WTC11 (cell line): Measurements from ENCODE around the gene TWF2. TPM values are rescaled to one million over a fixed set of nuclear protein-coding genes. Genes with fewer than 3 reads are reported as not detected.

ENCODE experiments used
- ATAC-seq: fragments of 200-7000 bp; cut with Tn5 transposase; 2 replicates; pipeline ENCODE4 v1.10.0; 2021; ENCODE audit warnings: mild to moderate bottlenecking, moderate library complexity
- CTCF ChIA-PET: fragments of 300-600 bp; sonication (Branson Sonifier 250); formaldehyde crosslinking; loops from one replicate; lab custom pipeline; 2021; ENCODE audit warnings: antibody characterized with exemption; lab: Charles Lee
- POLR2A ChIA-PET: fragments of 350-600 bp; sonication (Branson Sonifier 250); formaldehyde crosslinking; loops from one replicate; lab custom pipeline; 2021; ENCODE audit warnings: antibody characterized with exemption; lab: Charles Lee
- DNase-seq: peaks from one replicate; pipeline ENCODE4 v3.0.0; 2021; ENCODE audit warnings: low spot score
- H3K27ac Mint-ChIP-seq: 2 replicates; pipeline ENCODE4 v1.8.0; 2021; ENCODE audit warnings: mixed read lengths
- H3K27me3 Mint-ChIP-seq: 2 replicates; pipeline ENCODE4 v1.8.0; 2021; ENCODE audit warnings: low read depth, mild to moderate bottlenecking, moderate library complexity, mixed read lengths
- H3K36me3 Mint-ChIP-seq: 2 replicates; pipeline ENCODE4 v1.8.0; 2021; ENCODE audit warnings: mixed read lengths
- H3K4me1 Mint-ChIP-seq: 2 replicates; pipeline ENCODE4 v1.8.0; 2022; ENCODE audit warnings: mixed read lengths
- H3K4me3 Mint-ChIP-seq: 2 replicates; pipeline ENCODE4 v1.8.0; 2021; ENCODE audit warnings: mild to moderate bottlenecking, moderate library complexity, mixed read lengths
- H3K9me3 Mint-ChIP-seq: 2 replicates; pipeline ENCODE4 v1.8.0; 2021; ENCODE audit warnings: mixed read lengths
- ATF1 ChIP-seq: sonication (generic); formaldehyde crosslinking; IDR thresholded peaks from 2 replicates; pipeline ENCODE4 v1.8.1; 2023; ENCODE audit warnings: mild to moderate bottlenecking, moderate library complexity, missing genetic modification reagents
- ATF2 ChIP-seq: sonication (generic); formaldehyde crosslinking; IDR thresholded peaks from 2 replicates; pipeline ENCODE4 v1.8.1; 2022; ENCODE audit warnings: low read depth, missing genetic modification reagents, borderline replicate concordance
- CBFB ChIP-seq: sonication (generic); formaldehyde crosslinking; IDR thresholded peaks from 2 replicates; pipeline ENCODE4 v1.8.1; 2022; ENCODE audit warnings: mild to moderate bottlenecking, low read depth, missing genetic modification reagents
- CTCF ChIP-seq: fragments of 200-600 bp; IDR thresholded peaks from 2 replicates; pipeline ENCODE4 v1.8.0; 2022; ENCODE audit warnings: antibody characterized with exemption
- ESRRA ChIP-seq: sonication (generic); formaldehyde crosslinking; IDR thresholded peaks from 2 replicates; pipeline ENCODE4 v1.8.1; 2022; ENCODE audit warnings: mild to moderate bottlenecking, missing genetic modification reagents, borderline replicate concordance
- IRF2 ChIP-seq: sonication (generic); formaldehyde crosslinking; IDR thresholded peaks from 2 replicates; pipeline ENCODE4 v1.8.0; 2022; ENCODE audit warnings: low read depth, missing genetic modification reagents, borderline replicate concordance
- KAT7 ChIP-seq: sonication (generic); formaldehyde crosslinking; IDR thresholded peaks from 2 replicates; pipeline ENCODE4 v1.8.1; 2023; ENCODE audit warnings: missing genetic modification reagents, mild to moderate bottlenecking, borderline replicate concordance
- MYBL2 ChIP-seq: sonication (generic); formaldehyde crosslinking; IDR thresholded peaks from 2 replicates; pipeline ENCODE4 v1.8.1; 2023; ENCODE audit warnings: mild to moderate bottlenecking, moderate library complexity, missing genetic modification reagents
- NFATC4 ChIP-seq: fragments of 250-450 bp; sonication (Bioruptor Pico); IDR thresholded peaks from 2 replicates; pipeline ENCODE4 v1.9.0; 2021; ENCODE audit warnings: mild to moderate bottlenecking
- NR1H2 ChIP-seq: sonication (generic); formaldehyde crosslinking; IDR thresholded peaks from 2 replicates; pipeline ENCODE4 v1.9.0; 2021; ENCODE audit warnings: mild to moderate bottlenecking, moderate library complexity, missing genetic modification reagents
- NR2C2 ChIP-seq: sonication (generic); formaldehyde crosslinking; IDR thresholded peaks from 2 replicates; pipeline ENCODE4 v1.8.0; 2022; ENCODE audit warnings: mild to moderate bottlenecking, missing genetic modification reagents
- NR3C1 ChIP-seq: sonication (generic); formaldehyde crosslinking; conservative IDR thresholded peaks from 2 replicates; pipeline ENCODE4 v1.8.1; 2023; ENCODE audit warnings: low read depth, mild to moderate bottlenecking, missing genetic modification reagents
- RELA ChIP-seq: sonication (generic); formaldehyde crosslinking; IDR thresholded peaks from 2 replicates; pipeline ENCODE4 v1.8.1; 2022; ENCODE audit warnings: missing genetic modification reagents, mild to moderate bottlenecking, borderline replicate concordance
- RORB ChIP-seq: fragments of 250-450 bp; sonication (Bioruptor Pico); IDR thresholded peaks from 2 replicates; pipeline ENCODE4 v1.9.0; 2021; ENCODE audit warnings: mild to moderate bottlenecking
- SP1 ChIP-seq: sonication (generic); formaldehyde crosslinking; conservative IDR thresholded peaks from 2 replicates; pipeline ENCODE4 v1.8.1; 2022; ENCODE audit warnings: missing genetic modification reagents
- USF1 ChIP-seq: sonication (generic); formaldehyde crosslinking; IDR thresholded peaks from 2 replicates; pipeline ENCODE4 v1.8.0; 2022; ENCODE audit warnings: mild to moderate bottlenecking, missing genetic modification reagents
- ZNF263 ChIP-seq: sonication (generic); formaldehyde crosslinking; IDR thresholded peaks from 2 replicates; pipeline ENCODE4 v1.8.1; 2022; ENCODE audit warnings: low read depth, mild to moderate bottlenecking, moderate library complexity, missing genetic modification reagents
- ZNF671 ChIP-seq: fragments of 250-450 bp; sonication (Bioruptor Pico); IDR thresholded peaks from 2 replicates; pipeline ENCODE4 v1.8.0; 2021; ENCODE audit warnings: mild to moderate bottlenecking
- total RNA-seq: library from RNA; stranded (reverse); gene quantifications from 3 replicates; pipeline ENCODE4 v1.2.3, GENCODE V29; 2021
- TF ChIP-seq, protein P1 (sequence below): fragments of 250-450 bp; sonication (Bioruptor Pico); IDR thresholded peaks from 2 replicates; pipeline ENCODE4 v1.9.0; 2021; ENCODE audit warnings: mild to moderate bottlenecking
- TF ChIP-seq, protein P2 (sequence below): sonication (generic); formaldehyde crosslinking; IDR thresholded peaks from 2 replicates; pipeline ENCODE4 v1.8.0; 2022; ENCODE audit warnings: mild to moderate bottlenecking, missing genetic modification reagents
- TF ChIP-seq, protein P3 (sequence below): sonication (generic); formaldehyde crosslinking; conservative IDR thresholded peaks from 2 replicates; pipeline ENCODE4 v1.8.1; 2022; ENCODE audit warnings: mild to moderate bottlenecking, missing genetic modification reagents
- TF ChIP-seq, protein P4 (sequence below): sonication (generic); formaldehyde crosslinking; IDR thresholded peaks from 2 replicates; pipeline ENCODE4 v1.8.1; 2022; ENCODE audit warnings: mild to moderate bottlenecking, missing genetic modification reagents, moderate library complexity, borderline replicate concordance
- TF ChIP-seq, protein P5 (sequence below): sonication (generic); formaldehyde crosslinking; IDR thresholded peaks from 2 replicates; pipeline ENCODE4 v1.8.1; 2023; ENCODE audit warnings: mild to moderate bottlenecking, missing genetic modification reagents, moderate library complexity

Gene TWF2
- total RNA-seq, 1 experiment from 2014 or later: 71.1 TPM

GRCh38 chr3:52191663-52192062, 47.3 kb downstream of the TWF2 start:
- H3K27me3 Mint-ChIP-seq: peaks cover 3% of the 10 kb centered on the region; the same call in 1 of the 2 replicates
- TF ChIP-seq ZNF263 (CRISPR knock-in tag) (no peak), RELA (no peak), SP1 (CRISPR knock-in tag) (no peak), USF1 (no peak), ATF2 (CRISPR knock-in tag) (no peak), NR2C2 (no peak), ESRRA (CRISPR knock-in tag) (no peak), NR3C1 (no peak), ATF1 (CRISPR knock-in tag) (no peak)
- TF ChIP-seq, protein P1, sequence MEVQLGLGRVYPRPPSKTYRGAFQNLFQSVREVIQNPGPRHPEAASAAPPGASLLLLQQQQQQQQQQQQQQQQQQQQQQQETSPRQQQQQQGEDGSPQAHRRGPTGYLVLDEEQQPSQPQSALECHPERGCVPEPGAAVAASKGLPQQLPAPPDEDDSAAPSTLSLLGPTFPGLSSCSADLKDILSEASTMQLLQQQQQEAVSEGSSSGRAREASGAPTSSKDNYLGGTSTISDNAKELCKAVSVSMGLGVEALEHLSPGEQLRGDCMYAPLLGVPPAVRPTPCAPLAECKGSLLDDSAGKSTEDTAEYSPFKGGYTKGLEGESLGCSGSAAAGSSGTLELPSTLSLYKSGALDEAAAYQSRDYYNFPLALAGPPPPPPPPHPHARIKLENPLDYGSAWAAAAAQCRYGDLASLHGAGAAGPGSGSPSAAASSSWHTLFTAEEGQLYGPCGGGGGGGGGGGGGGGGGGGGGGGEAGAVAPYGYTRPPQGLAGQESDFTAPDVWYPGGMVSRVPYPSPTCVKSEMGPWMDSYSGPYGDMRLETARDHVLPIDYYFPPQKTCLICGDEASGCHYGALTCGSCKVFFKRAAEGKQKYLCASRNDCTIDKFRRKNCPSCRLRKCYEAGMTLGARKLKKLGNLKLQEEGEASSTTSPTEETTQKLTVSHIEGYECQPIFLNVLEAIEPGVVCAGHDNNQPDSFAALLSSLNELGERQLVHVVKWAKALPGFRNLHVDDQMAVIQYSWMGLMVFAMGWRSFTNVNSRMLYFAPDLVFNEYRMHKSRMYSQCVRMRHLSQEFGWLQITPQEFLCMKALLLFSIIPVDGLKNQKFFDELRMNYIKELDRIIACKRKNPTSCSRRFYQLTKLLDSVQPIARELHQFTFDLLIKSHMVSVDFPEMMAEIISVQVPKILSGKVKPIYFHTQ: no peak
- TF ChIP-seq, protein P2, sequence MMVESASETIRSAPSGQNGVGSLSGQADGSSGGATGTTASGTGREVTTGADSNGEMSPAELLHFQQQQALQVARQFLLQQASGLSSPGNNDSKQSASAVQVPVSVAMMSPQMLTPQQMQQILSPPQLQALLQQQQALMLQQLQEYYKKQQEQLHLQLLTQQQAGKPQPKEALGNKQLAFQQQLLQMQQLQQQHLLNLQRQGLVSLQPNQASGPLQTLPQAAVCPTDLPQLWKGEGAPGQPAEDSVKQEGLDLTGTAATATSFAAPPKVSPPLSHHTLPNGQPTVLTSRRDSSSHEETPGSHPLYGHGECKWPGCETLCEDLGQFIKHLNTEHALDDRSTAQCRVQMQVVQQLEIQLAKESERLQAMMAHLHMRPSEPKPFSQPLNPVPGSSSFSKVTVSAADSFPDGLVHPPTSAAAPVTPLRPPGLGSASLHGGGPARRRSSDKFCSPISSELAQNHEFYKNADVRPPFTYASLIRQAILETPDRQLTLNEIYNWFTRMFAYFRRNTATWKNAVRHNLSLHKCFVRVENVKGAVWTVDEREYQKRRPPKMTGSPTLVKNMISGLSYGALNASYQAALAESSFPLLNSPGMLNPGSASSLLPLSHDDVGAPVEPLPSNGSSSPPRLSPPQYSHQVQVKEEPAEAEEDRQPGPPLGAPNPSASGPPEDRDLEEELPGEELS (CRISPR knock-in tag): no peak
- TF ChIP-seq, protein P3, sequence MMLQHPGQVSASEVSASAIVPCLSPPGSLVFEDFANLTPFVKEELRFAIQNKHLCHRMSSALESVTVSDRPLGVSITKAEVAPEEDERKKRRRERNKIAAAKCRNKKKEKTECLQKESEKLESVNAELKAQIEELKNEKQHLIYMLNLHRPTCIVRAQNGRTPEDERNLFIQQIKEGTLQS (CRISPR knock-in tag): no peak
- TF ChIP-seq, protein P4, sequence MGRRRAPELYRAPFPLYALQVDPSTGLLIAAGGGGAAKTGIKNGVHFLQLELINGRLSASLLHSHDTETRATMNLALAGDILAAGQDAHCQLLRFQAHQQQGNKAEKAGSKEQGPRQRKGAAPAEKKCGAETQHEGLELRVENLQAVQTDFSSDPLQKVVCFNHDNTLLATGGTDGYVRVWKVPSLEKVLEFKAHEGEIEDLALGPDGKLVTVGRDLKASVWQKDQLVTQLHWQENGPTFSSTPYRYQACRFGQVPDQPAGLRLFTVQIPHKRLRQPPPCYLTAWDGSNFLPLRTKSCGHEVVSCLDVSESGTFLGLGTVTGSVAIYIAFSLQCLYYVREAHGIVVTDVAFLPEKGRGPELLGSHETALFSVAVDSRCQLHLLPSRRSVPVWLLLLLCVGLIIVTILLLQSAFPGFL (CRISPR knock-in tag): no peak
- TF ChIP-seq, all 79 proteins: peak for 0
- CTCF ChIA-PET: interaction anchor here (1.0 kb wide), 1 partner anchor 29 kb away, joined by 5 read pairs; no protein-coding TSS in a partner anchor
- peaks cover 3% of the 10 kb centered on the region; the same call in 1 of the 2 replicates for H3K9me3 Mint-ChIP-seq
- POLR2A ChIA-PET: interaction anchor here (0.7 kb wide), 1 partner anchor 126 kb away, joined by 3 read pairs; no protein-coding TSS in a partner anchor
- DNase-seq (no peak), ATAC-seq (no peak)
- H3K27ac Mint-ChIP-seq: no peak overlapping the region; the same call in 1 of the 2 replicates
- no peak overlapping the region for H3K4me3 Mint-ChIP-seq
- no peaks in the 10 kb centered on the region for H3K36me3 Mint-ChIP-seq
- no peaks in the 10 kb centered on the region for H3K4me1 Mint-ChIP-seq

- H3K36me3 Mint-ChIP-seq: no peaks in the 10 kb centered on the region
- H3K27ac Mint-ChIP-seq: no peak overlapping the region
- peaks cover 3% of the 10 kb centered on the region; the same call in 1 of the 2 replicates for H3K9me3 Mint-ChIP-seq
- no peaks in the 10 kb centered on the region for H3K27me3 Mint-ChIP-seq
- no peak for DNase-seq
- POLR2A ChIA-PET: no interaction called here
- H3K4me1 Mint-ChIP-seq: no peaks in the 10 kb centered on the region
- CTCF ChIA-PET: interaction anchor here (1.1 to 1.2 kb wide), 2 partner anchors 20 to 68 kb away, joined by 3 read pairs; no protein-coding TSS in a partner anchor
- H3K4me3 Mint-ChIP-seq: no peak overlapping the region
- ATAC-seq: no peak
- TF ChIP-seq RORB (CRISPR knock-in tag) (no peak), CTCF (no peak), ZNF671 (CRISPR knock-in tag) (no peak), MYBL2 (CRISPR knock-in tag) (no peak), NR1H2 (CRISPR knock-in tag) (no peak), KAT7 (no peak), CBFB (CRISPR knock-in tag) (no peak), NFATC4 (CRISPR knock-in tag) (no peak), IRF2 (CRISPR knock-in tag) (no peak)
- TF ChIP-seq, protein P5, sequence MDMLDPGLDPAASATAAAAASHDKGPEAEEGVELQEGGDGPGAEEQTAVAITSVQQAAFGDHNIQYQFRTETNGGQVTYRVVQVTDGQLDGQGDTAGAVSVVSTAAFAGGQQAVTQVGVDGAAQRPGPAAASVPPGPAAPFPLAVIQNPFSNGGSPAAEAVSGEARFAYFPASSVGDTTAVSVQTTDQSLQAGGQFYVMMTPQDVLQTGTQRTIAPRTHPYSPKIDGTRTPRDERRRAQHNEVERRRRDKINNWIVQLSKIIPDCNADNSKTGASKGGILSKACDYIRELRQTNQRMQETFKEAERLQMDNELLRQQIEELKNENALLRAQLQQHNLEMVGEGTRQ: no peak
Observed at GRCh38 chr3:52190294-52191074, 48.5 kb downstream of the TWF2 start.
